HG03039 (cell line): ENCODE data around the gene TXNL1.
"Not testable (repeated sequence)": the region's sequence is repeated elsewhere in the genome, so short reads cannot be mapped to it uniquely, and the experiment has no call there.

Experiments
- ATAC-seq: cut with Tn5 transposase; IDR thresholded peaks from one replicate; pipeline ENCODE4 v1.9.1; 2021; ENCODE audit warnings: mild to moderate bottlenecking, moderate library complexity; ENCODE audit not compliant: unreplicated experiment

TXNL1 gene

DNA sequence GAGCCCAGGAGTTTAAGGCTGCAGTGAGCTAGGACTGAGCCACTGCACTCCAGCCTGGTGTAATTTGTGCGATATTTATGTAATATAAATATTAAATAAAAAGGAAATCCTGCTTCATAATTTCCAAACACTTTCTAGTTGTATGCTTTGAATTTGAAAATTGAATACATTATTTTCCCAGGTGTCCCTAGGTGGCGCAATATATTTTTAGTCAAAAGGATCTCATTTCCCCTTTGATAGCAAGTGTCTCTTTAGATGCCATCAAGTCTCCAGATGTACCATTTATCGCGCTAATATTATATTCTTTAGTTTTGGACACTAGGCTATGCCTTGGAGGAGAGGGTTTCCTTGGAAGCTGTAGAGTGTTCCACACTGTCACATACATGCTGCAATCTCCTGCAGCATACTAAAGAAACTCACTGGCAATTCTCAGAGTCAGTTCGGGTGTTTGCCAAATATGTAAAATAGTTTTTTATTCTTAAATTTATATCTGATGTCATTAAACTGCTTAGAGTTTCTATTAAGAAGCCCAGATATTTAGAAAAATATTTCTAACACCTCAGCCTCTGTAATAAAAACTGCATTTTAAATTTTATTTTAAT lies 7.1 kb upstream of the TXNL1 start:
- no peak for ATAC-seq

DNA sequence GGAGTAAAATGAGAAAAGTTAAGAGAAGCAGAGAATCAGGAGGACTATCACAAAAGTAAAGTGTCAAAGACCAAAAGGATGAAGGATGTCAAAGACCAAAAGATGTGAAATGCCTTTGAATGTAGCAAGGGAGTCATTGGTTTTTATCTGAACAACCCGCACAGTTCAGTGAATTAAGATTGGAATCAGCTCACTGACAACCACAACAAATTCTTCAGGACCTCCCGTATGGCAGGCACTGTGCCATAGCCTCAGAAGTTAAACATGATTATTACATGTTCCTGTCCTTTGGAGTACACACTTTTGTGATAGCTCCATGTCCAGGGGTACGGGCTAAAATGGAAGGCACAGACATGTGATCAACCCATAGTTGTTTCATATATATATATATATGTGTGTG lies 5.0 kb upstream of the TXNL1 start:
- ATAC-seq = no peak

DNA sequence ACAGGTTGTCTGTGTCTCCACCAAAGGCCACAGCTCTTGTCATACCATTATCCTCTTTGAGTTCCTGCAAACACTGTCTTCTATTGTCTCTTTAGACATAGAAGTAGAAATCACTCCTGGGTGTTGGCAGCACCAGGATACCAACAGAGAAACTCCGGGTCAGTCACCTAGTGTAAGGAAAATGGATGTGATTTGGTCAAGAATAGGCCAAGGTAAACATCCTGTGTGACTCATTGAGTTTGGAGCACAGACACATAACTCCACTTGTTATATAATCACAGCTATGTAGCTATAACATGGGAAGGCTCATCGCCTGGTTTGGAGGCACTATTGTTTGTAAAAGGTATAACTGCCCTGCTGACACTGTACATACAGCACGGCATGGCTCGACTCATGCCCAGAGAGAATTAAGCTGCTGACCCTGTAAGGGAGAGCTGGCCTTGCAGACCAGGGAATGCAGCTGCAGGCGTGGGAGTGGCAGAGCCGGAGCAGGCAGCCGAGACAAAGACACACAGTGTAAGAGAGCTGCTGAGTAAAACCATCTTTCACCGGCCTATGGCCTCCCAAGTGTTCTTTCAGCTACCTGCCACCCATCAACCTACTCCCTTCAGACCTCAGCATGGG lies 3.4 kb upstream of the TXNL1 start:
- ATAC-seq = no peak

DNA sequence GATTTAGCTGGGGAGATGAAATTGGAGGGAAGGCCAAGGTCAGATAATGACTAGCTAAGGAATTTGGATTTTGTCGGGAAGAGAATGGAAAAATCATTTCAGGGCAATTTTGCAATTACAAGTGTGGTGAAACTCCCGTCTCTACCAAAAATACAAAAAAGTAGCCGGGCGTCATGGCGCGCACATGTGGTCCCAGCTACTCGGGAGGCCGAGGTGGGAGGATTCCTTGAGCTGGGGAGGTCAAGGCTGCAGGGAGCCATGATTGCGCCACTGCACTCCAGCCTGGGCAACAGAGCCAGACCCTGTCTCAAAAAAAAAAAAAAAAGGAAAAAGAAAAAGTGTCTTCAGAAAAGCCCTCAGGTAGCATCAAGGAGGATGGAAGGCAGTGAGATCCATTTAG lies 1.2 kb upstream of the TXNL1 start:
- no peak for ATAC-seq

DNA sequence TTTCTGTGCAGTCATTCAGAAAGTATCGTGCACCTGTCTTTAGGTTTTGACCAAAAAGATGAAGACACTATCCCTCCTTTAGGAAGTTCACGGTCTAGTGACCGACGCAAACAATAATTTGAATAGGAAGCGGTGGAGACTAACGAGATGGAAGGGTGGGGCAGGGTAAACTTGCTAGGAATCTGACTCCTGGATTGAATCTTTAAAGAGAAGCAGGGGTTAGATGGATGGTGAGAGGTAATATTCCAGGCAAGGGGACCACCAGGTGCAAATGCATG lies 651 bp upstream of the TXNL1 start:
- no peak for ATAC-seq

DNA sequence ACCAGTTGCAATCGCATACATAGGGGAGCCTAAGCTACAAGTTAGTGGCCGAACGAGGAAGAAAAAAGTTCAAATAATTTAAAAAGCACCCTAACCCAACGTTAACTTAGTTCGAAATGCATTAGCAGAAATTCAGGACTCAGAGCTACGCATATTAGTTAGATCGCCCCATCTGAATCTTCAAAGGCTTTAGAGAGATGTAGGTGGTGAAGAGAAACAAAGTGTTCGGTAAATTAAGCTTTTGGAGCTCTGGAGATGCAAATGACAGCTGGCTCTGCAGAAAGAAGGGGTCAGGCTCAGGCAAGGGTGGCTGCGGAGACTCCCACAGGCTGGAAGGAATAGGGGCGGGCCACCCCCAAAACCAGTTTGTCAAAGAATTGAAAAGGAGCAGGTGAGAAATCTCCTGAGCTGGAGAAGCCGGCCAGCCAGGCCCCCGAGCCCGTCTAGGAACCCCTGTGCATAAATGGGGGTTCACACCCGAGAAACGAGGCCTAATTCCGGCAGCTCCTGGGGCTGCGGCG lies 621 bp downstream of the TXNL1 start:
- peak; percentile 0 for ATAC-seq

DNA sequence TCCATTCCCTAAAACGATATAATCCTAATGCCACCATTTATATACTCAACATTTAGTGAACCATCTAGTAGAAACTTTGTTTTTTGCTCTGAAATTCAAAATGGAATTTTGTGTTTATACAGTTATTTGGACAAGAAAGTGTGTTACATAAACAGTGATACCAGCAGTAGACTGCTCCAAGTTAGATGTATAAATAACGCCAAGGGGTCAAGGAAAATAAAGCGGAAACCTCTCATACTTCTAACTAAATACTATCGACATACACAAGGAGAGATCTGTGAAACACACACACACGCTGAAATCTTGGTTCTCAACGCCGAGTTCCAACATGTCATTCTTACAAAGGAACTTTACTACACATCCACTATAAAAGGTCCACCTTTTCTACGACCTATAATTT lies 1.2 kb downstream of the TXNL1 start:
- no peak for ATAC-seq

DNA sequence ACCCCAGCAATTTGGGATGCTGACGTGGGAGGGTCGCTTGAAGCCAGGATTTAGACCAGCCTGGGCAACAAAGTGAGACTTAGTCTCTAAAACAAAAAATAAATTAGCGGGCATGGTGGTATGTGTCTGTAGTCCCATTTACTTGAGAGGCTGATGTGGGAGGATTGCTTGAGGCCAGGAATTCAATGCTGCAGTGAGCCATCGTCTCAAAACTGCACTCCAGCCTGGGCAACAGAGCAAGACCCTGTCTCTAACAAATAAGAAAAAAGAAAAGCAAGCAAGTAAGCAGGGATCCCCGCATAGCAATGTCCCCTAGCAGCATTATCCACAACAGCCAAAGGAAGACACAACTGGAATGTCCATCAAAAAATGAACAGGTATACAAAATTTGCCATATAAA lies 3.4 kb downstream of the TXNL1 start:
- no peak for ATAC-seq

DNA sequence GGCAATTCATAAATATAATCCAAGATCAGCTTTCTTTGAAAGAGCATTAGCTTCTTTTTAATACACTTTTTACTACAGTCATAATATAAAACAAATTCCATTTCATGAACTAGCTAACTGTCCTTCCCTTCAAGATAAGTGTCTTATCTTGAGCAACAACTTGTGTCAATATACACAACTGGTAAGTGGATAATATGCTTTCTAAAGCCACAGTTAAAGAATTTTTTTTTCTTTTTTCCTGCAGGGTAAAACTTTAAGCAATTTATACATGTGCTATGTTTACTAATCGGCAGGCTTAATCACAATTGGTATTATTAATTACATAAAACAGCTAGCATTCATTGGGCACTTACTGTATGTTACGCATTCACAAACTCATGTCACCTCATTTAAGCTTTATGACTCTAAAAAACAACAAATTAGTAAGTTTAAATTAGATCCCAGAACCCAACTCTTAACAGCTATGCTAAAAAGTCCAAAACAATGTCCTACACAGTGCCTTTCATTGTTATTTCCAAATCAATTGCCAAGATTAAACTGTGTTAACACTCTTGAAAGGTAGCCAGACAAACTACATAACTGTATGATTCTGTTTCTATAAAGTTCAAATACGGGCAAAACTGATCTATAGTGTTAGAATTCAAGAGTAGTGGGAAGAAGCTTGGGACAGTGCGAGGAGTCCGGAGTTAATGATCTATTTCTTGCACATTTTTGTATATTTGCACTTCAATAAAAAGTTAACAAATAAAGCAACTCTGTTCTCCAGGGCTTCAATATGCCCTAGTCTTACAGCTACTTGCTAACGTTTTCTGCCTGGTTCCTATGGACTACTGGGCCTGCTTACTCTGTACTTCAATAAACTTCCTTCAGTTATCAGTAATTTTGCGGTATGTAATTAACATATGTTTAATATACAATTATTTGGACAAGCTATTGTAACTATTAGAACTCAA lies 6.0 kb downstream of the TXNL1 start:
- no peak for ATAC-seq

DNA sequence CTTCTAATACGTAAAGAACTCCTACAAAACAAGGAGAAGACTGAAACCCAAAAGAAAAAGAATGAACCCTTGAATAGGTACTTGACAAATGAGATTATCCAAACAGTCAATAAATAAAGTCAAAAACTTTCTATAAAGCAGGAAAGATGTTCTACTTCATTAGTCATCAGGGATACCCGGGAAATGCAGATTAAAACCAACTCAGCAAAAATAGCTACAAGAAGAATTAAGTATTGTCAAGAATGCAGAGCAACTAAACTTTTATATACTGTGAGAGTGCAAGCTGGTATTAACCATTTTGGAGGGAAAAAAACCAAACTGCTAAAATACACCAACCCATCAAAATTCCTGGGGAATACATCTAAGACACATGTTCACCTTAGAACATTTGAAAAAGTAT lies 10.4 kb downstream of the TXNL1 start:
- ATAC-seq = no peak

DNA sequence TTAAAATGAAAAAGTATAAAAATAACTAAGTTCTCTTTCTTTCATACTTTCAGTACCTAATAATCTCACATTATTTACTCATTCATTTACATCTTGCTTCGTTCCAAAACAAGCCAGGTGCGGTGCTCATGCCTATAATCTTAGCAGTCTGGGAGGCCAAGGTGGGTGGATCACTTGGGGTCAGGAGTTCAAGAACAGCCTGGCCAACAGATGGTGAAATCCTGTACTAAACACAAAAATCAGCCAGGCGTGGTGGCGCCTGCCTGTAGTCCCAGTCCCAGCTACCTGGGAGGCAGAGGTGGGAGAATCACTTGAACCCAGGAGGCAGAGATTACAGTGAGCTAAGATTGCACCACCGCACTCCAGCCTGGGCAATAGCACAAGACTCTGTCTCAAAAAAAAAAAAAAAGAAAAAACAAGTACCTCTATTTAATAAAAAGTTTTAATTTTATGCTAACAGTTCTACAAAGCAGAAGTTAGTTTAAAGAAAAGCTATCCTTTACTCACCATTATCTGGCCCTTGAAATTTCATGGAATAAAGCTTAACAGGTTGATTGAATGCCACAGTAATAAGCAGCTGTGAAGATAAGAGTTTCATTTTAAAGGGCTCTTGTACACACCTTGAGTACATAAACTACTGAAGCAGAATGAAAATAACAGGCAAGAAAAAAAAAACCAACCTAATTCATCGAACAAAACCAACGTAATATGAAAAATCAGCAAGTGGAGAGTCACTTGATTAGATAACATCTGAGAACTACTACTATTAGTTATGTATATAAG lies 22.5 kb downstream of the TXNL1 start:
- ATAC-seq = no peak

DNA sequence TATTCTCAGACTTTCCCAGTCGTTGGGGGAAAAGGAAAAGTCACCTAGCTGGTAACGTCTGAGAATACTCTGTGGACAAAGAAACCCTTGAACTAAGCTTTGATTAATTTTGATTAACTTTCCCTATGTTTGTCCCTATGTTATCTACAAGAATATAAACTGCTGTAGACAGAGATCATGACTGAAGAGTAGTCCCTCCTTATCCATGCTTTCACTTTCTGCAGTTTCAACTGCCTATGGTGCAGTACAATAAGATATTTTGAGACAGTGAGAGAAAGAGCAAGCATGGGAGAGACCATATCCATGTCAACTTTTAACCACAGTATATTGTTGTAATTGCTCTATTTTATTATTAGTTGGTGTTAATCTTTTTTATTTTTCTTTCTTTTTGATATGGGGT lies 31.8 kb downstream of the TXNL1 start:
- ATAC-seq = no peak

DNA sequence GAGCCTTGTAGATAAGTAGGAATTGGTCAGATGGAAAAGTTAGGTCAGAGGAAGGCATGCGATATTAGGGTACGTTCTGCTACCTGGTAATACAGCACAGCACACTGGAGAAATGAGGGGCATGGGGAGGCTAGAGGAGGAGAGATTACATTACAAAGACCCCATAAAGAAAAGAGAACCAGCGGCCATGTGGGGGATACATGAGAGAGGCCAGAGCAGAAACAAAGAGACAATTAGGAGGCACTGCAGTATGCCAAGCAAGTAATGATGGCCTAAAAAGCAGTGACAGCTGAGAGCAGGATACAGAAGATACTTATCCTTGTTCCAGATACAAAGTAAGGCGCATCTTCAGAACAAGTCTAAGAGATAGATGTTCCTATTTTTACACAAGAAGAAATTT lies 40.0 kb downstream of the TXNL1 start:
- ATAC-seq = no peak

DNA sequence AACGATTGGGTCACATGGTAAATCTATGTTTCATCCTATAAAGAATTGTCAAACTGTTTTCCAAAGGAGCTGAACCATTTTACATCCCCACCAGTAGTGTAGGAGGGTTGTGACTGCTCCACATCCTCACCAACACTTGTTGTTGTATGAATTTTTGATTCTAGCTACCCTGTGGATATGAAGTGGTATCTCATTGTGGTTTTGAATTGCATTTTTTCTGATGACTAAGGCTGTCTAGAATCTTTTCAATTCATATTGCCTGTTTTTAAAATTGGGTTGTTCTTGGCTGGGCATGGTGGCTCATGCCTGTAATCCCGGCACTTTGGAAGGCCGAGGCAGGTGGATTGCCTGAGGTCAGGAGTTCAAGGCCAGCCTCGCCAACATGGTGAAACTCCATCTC lies 44.5 kb downstream of the TXNL1 start:
- ATAC-seq = no peak

DNA sequence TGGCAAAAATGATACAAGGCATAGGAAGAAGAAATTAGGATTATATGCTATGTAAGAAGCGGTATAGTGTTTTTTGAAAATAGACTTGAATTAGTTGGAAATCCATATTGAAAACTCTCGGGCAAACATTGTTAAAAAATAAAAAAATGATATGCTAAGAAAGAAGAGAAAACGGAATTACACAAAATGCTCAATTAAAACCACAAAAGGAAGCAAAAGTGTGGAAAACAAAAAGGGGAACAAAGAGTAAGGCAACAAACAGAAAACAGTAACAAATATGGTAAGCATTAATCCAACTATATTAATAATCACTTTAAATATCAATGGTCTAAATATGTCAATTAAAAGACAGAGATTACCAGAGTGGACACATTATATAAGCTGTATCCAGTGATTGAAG lies 58.4 kb downstream of the TXNL1 start:
- ATAC-seq = no peak

DNA sequence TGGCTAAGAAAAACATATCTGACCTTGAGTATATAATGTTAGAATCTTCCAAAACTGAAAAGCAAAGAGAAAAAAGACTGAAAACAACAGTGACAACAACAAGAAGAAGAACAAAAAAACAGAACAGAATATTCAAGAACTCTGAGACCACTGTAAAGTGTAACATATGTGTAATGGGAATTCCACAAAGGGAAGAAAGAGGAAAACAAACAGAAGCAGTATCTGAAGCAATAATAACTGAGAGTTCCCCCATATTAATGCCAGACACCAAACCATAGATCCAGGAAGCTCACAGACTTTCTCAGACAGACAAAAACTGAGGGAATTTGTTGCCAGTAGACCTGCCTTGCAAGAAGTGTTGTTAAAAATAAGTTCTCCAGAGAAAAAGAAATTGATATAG lies 58.9 kb downstream of the TXNL1 start:
- ATAC-seq = no peak

DNA sequence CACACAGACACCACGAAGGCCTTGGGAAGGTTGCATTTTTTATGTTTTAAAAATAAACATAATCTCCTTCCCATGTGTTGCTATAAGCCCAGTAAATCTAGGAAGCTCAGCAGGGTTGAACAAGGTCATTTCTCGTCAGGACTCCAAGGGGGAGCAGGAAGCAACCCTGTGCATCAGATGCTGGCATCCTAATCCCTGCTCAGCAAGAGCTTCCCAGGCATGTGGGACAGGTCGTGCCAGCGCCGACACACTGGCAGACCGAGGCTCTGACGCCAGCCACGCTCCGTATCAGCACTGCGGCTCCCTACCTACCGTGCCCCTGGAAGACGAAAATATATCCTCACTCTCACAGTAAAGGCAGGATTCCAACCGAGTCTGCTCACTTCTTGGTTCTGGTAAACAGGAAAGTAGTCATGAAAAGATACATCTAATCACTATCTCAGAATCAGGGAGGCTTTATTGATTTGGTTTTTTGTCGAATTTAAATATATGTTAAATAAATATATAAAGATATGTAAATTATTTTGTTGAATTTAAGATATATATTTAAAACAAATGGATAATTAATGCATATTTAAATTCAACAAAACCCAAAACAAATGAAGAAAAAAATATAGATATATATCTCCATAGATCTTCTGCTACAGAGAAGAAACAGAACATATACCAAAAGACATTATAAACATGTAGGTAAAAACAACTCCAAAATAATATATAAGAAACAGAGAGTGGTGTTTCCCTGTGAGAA lies 61.4 kb downstream of the TXNL1 start:
- no peak for ATAC-seq

DNA sequence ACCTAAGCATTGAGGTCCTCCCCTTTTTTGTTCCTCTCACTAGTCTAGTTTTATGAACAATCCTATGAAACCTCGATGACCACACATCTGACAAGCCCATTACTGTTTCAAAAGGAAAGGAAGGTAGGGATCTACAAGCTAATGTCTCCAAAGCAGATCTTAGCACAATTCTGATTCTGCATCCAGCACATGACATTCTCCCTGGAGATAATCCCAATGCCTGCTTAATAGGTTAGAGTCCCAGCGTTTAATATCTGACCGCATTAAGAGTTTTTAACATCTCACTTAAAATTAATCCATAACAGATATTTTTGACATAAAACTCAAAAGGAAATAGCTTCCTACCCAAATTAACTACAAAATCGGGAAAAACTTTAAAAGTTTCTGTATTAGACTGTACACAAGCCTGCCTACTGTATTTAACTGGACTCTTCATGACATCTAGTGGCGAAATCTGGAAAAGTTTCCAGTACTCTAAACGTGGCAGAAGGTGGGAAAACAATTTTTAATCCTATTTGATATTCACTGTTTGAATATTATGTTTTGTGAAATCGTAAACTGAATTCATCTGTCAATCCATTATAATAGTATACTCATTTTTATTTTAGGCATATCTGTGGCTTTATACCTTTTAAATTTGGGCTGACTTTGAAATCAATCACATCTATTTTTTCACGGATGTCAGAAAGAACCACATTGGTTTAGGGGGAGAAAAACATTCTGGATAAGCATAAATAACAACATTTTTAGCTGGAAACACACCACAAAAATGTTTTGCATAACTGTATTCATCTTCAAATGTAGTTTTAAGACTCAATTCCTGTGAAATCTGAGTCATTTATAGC lies 62.4 kb downstream of the TXNL1 start:
- ATAC-seq = no peak

DNA sequence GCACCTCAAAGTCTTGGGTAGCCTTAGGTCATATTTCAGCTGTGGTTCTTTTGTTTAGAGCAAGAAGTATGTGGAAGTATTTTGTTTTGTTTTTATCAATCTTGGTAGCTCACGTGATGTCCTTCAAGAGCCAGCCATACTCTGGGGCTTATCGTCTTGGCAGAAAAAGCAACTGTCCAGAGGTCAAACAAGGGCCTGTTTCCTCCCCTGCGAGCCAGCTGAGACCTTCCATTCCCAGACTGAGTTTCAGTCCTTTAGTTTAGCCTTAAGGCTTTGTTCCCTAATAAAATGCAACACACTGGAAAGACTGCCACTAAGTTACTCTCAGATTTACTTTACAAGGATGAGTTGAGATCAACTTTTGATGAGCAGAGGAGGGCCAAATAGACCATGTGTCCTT lies 63.5 kb downstream of the TXNL1 start:
- ATAC-seq = no peak

DNA sequence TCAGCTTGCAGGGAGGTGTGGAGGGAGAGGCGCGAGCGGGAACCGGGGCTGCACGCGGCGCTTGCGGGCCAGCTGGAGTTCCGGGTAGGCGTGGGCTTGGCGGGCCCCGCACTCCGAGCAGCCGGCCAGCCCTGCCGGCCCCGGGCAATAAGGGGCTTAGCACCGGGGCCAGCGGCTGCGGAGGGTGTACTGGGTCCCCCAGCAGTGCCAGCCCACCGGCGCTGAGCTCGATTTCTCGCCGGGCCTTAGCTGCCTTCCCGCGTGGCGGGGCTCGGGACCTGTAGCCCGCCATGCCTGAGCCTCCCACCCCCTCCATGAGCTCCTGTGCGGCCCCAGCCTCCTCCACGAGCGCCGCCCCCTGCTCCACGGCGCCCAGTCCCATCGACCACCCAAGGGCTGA lies 66.1 kb downstream of the TXNL1 start:
- not testable (repeated sequence) for ATAC-seq
